Measurements from ENCODE around the gene AFG1L.
"Not testable (repeated sequence)": the region's sequence is repeated elsewhere in the genome, so short reads cannot be mapped to it uniquely, and the experiment has no call there.

Gene AFG1L

DNA sequence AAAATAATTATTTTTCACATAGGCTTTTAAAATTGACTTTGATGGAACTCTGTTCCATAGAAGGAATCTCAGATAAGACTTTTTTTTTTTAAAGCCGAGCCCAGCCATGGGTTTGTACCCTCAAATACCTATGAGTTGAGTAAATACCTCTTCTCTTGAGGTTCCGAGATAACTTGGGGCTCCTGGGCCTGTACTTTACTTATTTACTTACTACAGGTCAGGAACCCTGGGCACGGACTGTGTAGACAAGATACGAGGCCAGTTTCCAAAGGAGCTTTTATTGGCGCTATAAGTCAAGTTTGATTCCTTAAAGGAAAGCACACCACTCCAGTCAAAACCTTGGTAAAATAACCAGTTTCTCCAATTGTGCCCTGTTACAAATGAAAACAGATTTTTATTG, 7.5 kb downstream of the AFG1L start:
- TF ChIP-seq, protein P1, sequence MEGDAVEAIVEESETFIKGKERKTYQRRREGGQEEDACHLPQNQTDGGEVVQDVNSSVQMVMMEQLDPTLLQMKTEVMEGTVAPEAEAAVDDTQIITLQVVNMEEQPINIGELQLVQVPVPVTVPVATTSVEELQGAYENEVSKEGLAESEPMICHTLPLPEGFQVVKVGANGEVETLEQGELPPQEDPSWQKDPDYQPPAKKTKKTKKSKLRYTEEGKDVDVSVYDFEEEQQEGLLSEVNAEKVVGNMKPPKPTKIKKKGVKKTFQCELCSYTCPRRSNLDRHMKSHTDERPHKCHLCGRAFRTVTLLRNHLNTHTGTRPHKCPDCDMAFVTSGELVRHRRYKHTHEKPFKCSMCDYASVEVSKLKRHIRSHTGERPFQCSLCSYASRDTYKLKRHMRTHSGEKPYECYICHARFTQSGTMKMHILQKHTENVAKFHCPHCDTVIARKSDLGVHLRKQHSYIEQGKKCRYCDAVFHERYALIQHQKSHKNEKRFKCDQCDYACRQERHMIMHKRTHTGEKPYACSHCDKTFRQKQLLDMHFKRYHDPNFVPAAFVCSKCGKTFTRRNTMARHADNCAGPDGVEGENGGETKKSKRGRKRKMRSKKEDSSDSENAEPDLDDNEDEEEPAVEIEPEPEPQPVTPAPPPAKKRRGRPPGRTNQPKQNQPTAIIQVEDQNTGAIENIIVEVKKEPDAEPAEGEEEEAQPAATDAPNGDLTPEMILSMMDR (IDR thresholded peaks at IDR 0.05; ENCODE audit: low read depth, low read length, missing control alignments) = no peak
- no peak for DNase-seq (ENCODE audit: extremely low read depth, low read depth)

DNA sequence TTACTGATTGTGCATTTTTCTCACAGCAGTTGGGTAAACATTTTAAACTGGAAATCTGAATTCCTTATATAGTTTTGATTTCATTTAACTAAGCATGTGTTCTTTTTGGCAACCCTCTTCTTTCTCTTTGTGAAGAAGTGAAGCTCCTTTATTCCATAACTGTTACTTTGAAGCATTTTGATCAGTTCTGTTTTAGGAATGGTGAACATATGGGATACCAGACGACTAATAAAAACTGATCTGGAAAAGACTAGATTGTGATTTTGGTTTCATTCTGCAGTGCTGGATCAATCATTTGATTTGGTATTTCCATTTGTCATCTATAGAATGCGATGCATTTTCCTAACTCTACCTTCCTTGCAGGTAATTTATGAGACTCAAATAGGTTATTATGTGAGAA, 9.8 kb downstream of the AFG1L start:
- no peak for DNase-seq (ENCODE audit: extremely low read depth, low read depth)
- TF ChIP-seq, protein P1 (IDR thresholded peaks at IDR 0.05; ENCODE audit: low read depth, low read length, missing control alignments) = no peak
- no peak overlapping the region for H3K4me3 ChIP-seq (replicated peaks; ENCODE audit: low read depth, low read length)

More for the DNA sequence above, 7.5 kb downstream of the AFG1L start:
- no peak overlapping the region for H3K4me3 ChIP-seq (replicated peaks; ENCODE audit: low read depth, low read length)

DNA sequence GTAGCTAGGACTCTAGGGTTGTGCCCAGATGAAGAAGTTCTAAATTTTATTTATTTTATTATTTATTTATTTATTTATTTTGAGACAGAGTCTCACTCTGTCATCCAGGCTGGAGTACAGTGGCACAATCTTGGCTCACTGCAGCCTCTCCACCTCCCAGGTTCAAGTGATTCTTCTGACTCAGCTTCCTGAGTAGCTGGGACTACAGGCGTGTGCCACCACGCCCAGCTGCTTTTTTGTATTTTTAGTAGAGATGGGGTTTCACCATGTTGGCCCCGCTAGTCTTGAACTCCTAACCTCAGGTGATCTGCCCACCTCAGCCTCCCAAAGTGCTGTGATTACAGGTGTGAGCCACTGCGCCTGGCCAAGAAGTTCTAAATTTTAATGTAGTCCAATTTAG, 13.8 kb downstream of the AFG1L start:
- H3K4me3 ChIP-seq (replicated peaks; ENCODE audit: low read depth, low read length); DNase-seq (ENCODE audit: extremely low read depth, low read depth): not testable (repeated sequence)

DNA sequence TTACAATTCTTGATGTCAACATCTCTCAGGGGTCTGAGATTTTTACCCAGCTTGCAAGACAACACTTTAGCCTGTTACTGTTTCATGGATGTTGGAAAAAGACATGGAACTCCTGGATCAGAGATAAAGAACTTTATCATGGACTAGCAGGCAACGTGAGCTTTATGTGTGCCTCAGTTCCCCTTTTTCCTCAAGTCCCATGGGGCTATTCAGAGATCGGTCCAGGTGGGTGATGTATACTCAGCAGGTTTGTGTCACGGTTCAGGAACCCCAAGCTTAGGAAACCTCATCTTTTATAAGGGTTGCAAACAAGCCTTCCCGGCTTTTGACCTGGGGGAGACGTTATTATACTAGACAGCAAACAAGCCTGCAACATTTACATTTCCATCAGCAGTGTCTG, 15.0 kb downstream of the AFG1L start:
- H3K4me3 ChIP-seq (replicated peaks; ENCODE audit: low read depth, low read length) = no peak overlapping the region
- TF ChIP-seq, protein P1 (IDR thresholded peaks at IDR 0.05; ENCODE audit: low read depth, low read length, missing control alignments) = no peak
- no peak for DNase-seq (ENCODE audit: extremely low read depth, low read depth)

DNA sequence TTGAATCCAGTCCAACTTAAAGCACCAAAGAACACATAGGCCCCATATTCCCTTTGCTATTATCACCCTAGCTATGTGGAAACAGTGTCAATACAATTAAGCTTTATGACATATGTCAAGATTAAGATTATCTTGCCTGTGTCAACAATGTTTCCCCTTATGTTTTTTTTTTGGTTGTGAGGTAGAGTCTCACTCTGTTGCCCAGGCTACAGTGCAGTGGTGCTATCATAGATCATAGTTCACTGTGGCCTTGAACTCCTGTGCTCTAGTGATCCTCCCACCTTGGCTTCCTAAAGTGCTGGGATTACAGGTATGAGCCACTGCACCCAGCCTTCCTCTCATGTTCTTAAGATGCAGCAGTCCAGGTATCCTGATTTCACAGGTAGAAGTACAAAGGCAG, 17.8 kb downstream of the AFG1L start:
- TF ChIP-seq, protein P1 (IDR thresholded peaks at IDR 0.05; ENCODE audit: low read depth, low read length, missing control alignments) = no peak

DNA sequence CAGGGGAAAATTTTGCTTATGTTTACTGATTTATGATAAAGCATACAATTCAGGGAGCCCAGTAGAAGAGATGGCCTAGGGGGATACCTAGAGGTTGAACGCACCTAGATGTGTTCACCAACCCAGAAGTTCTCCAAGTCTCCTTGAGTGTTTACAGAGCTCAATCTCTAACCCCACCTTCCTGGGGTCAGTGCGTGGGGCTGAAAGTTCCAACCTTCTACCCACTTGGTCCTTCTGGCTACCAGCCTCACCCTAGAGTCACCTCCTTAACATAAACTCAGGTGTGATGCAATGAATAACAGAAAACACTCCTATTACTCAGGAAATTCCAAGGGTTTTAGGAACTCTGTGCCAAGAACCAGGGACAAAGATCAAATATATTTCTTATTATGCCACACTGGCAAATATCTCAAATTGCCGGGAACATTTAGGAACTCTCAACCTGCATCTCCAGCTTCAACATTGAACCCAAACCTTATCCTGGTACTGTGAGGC, 26.4 kb downstream of the AFG1L start:
- TF ChIP-seq, protein P1 (IDR thresholded peaks at IDR 0.05; ENCODE audit: low read depth, low read length, missing control alignments) = no peak
- H3K4me3 ChIP-seq (replicated peaks; ENCODE audit: low read depth, low read length) = no peak overlapping the region
- DNase-seq (ENCODE audit: extremely low read depth, low read depth) = no peak

More for the DNA sequence above, 17.8 kb downstream of the AFG1L start:
- DNase-seq (ENCODE audit: extremely low read depth, low read depth) = no peak
- H3K4me3 ChIP-seq (replicated peaks; ENCODE audit: low read depth, low read length) = no peak overlapping the region

DNA sequence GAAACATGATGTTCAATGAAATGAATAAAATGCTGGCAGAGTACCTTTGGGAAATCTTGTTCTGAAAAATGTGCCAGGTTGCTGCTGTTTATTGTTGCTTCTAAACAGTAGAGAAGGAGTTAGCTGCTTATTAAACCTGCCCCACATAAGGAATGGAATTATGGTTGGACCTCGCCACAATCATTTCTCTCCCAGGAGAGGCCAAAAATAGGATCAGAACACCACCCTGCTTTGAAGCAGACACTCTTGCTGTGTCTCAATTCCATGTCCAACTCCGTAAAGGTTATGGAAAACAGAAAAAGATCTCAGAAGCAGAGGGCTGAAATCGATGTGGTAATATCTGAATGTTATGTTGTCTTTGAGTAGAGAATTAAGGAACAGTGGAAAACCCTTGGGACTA, 27.9 kb downstream of the AFG1L start:
- TF ChIP-seq, protein P1 (IDR thresholded peaks at IDR 0.05; ENCODE audit: low read depth, low read length, missing control alignments) = no peak
- DNase-seq (ENCODE audit: extremely low read depth, low read depth) = no peak
- no peak overlapping the region for H3K4me3 ChIP-seq (replicated peaks; ENCODE audit: low read depth, low read length)
